GM21447 (cell line): Measurements from ENCODE around the gene TTLL3.
"Not testable (repeated sequence)": the region's sequence is repeated elsewhere in the genome, so short reads cannot be mapped to it uniquely, and the experiment has no call there.

ENCODE experiments used
- ATAC-seq: cut with Tn5 transposase; IDR thresholded peaks from one replicate; pipeline ENCODE4 v1.9.1; 2021; ENCODE audit not compliant: unreplicated experiment

Gene TTLL3

DNA sequence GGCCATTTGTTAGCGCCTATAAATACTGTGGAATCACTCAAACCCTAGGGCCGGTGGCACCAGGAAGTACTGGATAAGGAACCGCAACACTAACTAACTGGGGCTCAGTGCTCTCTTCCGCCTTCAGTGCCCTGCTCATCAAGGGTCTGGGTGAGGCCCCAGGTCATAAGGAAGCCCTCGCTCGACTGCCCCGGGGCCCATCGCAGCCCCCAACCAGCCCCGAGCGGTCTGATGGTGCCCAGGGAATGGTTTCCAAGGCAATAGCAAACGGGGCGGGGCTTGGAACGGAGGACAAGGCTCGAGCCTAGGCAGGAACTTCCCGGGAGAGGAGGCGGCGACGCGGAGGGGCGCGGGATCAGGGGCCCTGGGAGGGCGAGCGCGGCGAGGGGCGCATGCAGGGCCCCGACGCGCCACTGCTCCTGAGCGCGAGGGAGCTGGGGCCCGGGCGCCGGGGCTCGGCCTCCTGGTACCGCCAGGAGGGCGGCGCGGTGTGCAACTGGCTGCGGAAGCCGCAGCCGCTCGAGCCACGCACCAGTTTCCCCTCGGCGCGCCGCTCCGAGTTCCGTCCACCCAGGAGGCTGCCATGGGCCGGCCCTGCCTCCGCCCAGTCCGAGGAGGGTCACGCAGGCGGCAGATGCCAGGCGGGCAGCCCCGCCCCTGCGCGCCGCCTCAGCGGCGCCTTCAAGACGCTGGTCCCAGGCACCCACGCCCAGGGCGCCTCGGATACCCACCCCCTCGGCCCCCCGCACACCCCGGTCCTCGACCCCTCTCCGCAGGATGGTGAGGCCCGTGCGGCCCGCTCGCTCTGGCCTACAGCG is at the start of gene TTLL3:
TTLL3 (plus strand) TSS at position 648 of the 818 bp plus-strand sequence. CDS start 400 bp downstream, outside the sequence.
- peak; percentile 48 for ATAC-seq

GRCh38 chr3:9760779-9761505 is 49.1 kb upstream of the TTLL3 start:
- ATAC-seq, result no peak

DNA sequence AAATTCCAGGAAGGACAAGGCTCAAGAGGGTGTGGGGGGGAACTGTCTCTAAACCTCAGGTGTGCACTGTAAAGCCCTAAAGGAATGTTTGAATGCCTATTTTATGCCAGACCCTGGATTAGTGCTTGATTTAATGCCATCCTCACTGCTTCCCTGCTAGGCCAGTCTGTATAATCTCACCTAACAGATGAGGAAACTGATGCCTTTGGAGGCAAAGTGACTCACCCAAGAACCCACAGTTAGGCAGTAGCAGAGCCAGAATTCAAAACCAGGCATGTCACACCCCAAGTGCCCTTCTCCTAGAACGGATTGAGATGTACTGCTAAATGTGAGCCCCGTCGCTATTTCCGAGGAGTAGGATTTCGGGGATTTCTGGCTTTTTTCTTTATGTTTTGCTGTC is 48.1 kb upstream of the TTLL3 start:
- no peak for ATAC-seq

GRCh38 chr3:9762871-9763270 is 47.2 kb upstream of the TTLL3 start:
- no peak for ATAC-seq

GRCh38 chr3:9765865-9766264 is 44.2 kb upstream of the TTLL3 start:
- ATAC-seq, result no peak

DNA sequence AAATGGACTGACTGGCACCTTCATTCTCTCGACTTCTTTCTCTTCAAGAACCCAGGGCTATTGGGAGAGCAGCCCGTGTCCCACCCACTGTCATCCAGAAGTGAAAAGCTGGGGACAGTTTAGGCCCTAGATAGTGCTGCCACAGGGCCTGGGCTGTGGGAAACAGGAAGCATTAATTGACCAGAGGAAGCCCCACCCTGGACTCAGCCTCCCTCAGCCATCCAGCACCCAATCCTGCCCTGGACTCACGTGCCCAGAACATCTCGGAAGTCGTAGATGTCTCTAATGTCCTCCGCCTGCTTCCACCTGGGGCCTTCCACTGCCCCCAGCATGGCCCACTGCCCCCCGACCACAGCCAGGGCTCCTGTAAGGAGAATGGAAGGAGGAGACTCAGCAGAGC is 42.6 kb upstream of the TTLL3 start:
- no peak for ATAC-seq

DNA sequence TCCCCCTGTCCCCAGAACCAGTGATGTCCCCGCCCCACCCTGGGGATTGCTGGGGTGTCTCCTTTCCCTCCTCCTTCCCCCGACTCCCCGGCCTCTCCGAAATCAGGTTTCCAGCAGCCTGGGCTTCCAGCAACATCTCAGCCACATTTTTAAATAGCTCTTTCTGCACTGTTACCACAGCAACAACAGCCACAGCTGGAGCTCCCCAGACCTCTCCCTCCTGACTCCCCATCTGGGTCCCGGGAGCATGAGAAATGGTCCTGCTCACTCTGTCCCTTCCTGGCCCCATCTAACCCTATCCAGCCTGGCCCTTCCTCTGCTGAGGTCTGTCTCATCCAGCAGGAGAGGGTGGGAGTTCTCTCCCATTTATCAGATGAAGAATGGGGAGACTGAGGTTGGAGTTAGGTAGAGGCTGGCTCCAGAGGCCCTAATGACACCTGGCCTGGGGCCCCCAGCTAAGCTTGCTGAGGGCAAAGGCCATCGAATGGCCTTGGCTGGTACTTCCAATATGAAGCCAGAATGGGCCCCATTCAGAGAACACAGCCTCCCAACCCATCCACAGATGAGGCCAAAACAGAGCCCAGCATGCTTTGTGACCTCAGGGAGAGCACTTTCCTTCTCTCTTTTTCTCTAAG is 41.8 kb upstream of the TTLL3 start:
- no peak for ATAC-seq

DNA sequence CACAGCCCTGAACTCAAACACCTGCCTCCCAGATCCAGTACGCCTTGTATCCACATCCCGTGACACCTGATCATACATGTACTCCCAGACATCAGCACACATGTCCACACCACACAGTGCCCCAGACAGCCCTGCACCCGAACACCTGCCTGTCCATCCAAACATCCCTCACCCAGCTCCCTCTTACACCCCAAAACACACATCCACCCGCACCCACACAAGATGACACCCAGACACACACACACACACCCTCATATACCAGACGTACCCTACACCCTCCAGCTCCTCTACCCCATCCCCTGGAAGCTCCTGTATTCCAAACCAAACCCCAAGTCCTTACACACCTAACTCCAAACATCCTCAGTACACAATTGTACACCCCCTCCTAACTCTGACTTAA is 41.0 kb upstream of the TTLL3 start:
- ATAC-seq, result no peak

DNA sequence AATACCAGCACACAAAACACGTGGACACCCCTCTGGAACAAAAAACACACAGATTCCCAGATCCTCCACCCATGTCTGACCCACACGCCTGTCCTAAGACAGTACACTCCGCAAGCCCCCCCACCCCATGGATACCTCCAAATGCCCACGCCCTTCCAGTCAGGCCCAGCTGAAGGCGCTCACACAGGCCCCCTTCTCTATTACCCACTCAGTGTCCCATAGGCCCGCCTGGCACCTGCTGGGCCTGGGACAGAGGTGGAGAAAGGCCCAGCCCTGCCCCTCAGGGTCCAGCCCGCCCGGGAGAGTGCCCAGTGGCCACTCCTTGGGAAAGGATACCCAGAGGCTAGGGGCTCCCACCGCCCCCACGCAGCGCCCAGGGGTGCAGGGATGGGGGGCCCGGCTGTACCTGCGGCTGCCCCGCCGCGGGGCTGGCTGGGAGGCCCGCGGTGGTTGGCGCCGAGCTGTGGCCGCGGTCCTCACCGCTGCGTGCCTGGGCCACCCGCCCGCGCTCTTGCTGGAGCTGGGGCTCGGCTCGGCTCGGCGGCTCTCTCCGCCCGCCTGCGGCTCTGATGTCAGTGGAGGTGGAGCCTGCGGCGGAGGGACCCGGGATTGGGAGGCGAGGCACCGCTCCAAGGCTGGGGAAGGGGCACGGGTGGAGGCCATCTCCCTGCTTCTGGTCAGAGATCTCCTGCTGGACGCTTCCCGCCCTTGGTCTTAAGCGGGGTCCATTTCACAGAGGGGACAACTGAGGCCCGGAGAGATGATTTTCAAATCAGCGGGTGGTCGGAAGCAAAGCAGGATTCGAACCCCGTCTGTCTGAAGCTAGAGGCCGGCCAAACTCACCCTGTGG is 40.4 kb upstream of the TTLL3 start, which contains the start of gene CAMK1:
CAMK1 (minus strand) TSS at position 522 of the 850 bp plus-strand sequence. CDS start 2,198 bp downstream, outside the sequence.
- ATAC-seq, result no peak

DNA sequence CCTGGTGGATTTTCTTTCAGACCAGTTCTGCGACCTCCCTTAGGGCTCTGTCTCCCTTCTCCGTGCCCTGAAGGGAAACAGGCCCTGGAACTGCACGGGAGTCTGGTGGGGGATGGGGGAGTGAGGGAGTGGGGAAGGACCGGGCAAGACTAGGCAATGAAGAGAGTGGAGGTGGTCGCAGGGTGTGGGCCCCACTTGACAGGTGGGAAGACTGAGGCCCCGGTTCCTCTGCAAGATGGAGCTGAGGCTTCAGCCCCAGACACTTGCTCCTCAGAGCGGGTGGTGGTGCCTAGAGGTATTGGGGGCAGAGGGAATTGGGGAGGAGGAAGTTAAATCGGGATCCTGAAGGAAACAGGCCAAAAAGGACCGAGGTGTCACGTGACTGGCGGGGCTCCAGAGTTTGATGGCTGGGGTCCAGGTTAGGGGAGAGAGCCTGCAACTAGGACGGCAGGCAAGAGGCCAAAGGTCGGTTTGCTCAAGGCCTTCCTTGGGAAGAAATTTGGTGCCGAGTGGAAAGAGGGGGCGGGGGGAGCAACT is 39.7 kb upstream of the TTLL3 start:
- no peak for ATAC-seq

GRCh38 chr3:9771007-9771406 is 39.1 kb upstream of the TTLL3 start:
- not testable (repeated sequence) for ATAC-seq

- ATAC-seq, result no peak
These were observed 33.0 kb upstream of the TTLL3 start for GRCh38 chr3:9776896-9777693.

- ATAC-seq, result no peak
These were observed 32.4 kb upstream of the TTLL3 start for GRCh38 chr3:9777694-9778021.

- no peak for ATAC-seq
These were observed 31.7 kb upstream of the TTLL3 start for GRCh38 chr3:9778143-9779074.

DNA sequence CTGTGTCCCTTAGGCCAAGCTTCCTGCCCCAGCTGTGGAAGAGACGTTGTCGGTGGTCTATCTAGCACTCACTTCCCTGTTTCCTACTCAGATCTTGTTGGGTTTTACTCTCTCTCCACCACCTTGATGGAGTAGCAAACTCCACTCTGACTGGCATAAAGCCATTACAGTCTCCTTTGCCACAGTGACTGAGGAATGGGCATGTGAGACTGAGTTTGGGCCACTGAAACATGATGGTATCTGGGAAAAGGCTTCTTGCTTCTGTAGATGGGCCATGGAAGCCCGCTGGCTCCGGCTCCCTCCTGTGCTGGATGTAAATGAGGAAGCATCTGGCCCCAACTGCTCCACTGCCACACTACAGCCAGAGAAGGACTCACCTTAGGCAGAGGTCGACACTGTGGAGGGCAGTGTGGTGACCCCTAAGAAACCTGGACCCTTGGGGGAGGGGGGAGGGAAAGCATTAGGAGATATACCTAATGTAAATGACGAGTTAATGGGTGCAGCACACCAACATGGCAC is 30.9 kb upstream of the TTLL3 start:
- no peak for ATAC-seq

DNA sequence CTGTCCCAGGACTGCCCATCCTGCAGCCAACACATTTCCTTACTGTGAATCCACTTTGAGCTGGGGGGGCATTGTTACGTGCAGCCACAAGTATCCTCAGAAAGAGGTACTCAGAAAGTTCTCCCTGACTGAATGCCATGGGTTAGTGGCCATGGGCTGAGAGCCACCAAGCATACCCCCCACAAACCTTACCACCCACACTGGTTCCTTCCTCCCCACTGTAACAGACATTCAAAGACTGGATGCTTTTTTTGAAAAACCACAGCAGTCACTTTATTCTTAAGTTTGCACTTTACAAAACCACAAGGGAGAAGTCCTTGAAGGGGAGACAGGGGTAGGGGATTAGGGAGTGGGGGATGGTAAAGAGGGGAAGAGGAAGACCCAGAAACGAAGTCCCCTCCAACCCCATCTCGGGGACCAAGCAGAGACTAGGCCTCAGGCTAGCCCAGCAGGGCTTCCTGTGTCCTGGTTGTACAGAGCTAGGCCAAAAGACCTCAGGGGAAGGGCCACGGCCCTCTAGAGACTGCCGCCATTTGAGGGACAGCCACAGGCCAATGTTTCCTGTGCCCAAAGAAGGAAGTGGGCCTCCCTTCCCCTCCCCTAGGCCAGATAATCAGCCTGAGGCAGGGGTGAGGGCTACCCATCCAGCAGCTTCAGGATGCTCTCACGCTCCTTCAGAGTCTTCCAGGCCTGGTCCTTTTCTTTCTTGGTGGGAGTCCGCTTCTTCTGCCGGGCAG is 30.2 kb upstream of the TTLL3 start:
- peak; percentile 60 for ATAC-seq

DNA sequence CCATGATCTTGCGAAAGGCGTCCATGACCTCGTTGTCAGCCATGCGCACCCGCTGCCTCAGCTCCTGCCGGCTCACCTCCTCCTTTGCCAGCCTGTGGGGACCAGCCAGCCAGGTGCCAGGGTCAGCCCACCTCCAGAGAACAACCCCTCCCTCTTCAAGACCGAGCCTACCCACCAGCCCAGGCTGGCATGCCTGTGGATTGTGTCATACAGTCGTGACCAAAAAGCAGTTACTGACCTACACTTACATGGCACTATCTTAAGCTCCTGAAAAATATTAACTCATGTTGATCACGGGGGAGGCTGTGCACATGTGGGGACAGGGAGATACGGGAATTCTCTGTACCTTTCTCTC is 29.6 kb upstream of the TTLL3 start:
- ATAC-seq, result no peak

GRCh38 chr3:9780910-9781309 is 29.2 kb upstream of the TTLL3 start:
- ATAC-seq, result no peak
